Neutrophil (primary cell): ENCODE measurements around the gene EFHD2.

ENCODE experiments used
- H3K27ac ChIP-seq: fragments of 200-600 bp; sonication (generic); 2 replicates; pipeline ENCODE4 v1.5.1; 2016; ENCODE audit warnings: mild to moderate bottlenecking, moderate library complexity
- H3K27me3 ChIP-seq: fragments of 200-600 bp; sonication (generic); 2 replicates; pipeline ENCODE4 v1.6.0; 2016; ENCODE audit warnings: mild to moderate bottlenecking
- H3K36me3 ChIP-seq: fragments of 200-600 bp; sonication (generic); 2 replicates; pipeline ENCODE4 v1.5.1; 2017
- H3K4me1 ChIP-seq, 2 experiments: fragments of 200-600 bp in 1 of 2; sonication (generic) in 1 of 2; 1 replicate in 1 of 2; 2 replicates in 1 of 2; pipeline versions ENCODE4 v1.5.1 to v1.6.1; 2013 to 2016; ENCODE audit warnings: low read depth in 1 of 2, low read length in 1 of 2, mild to moderate bottlenecking in 1 of 2, moderate library complexity in 1 of 2; ENCODE audit not compliant: control insufficient read depth in 1 of 2, insufficient read depth in 1 of 2
- H3K4me3 ChIP-seq, 2 experiments: fragments of 200-600 bp in 1 of 2; sonication (generic) in 1 of 2; 1 replicate in 1 of 2; 2 replicates in 1 of 2; pipeline ENCODE4 v1.5.1; 2013 to 2016; ENCODE audit warnings: low read depth in 1 of 2, low read length in 1 of 2, mild to moderate bottlenecking in 1 of 2, moderate library complexity in 1 of 2
- H3K9me3 ChIP-seq: fragments of 200-600 bp; sonication (generic); 2 replicates; pipeline ENCODE4 v1.5.1; 2016
- CTCF ChIP-seq: fragments of 200-600 bp; sonication (generic); IDR thresholded peaks from 2 replicates; pipeline ENCODE4 v1.5.1; 2016; ENCODE audit warnings: antibody characterized with exemption

The EFHD2 gene

GRCh38 chr1:15472587-15472986, 62.9 kb downstream of the EFHD2 start:
- Histone ChIP-seq H3K4me3 (no peak overlapping the region), H3K9me3 (no peaks in the 10 kb centered on the region), H3K27me3 (no peaks in the 10 kb centered on the region), H3K4me1 (no peaks in the 10 kb centered on the region), H3K36me3 (no peaks in the 10 kb centered on the region), H3K27ac (no peak overlapping the region)
- TF ChIP-seq CTCF: no peak

- Histone ChIP-seq H3K27me3 (no peaks in the 10 kb centered on the region), H3K27ac (no peak within 1 kb of the TSS), H3K4me1 (no peaks in the 10 kb centered on the region), H3K9me3 (no peaks in the 10 kb centered on the region), H3K36me3 (no peaks in the 10 kb centered on the region), H3K4me3 (no peak within 1 kb of the TSS)
- no peak for TF ChIP-seq CTCF
Observed at GRCh38 chr1:15475752-15476314, 66.1 kb downstream of the EFHD2 start, which contains the start of gene CELA2B. TSS of gene CELA2B (plus strand) at chr1:15476104. CDS start at chr1:15476126, 22 bp downstream.

DNA sequence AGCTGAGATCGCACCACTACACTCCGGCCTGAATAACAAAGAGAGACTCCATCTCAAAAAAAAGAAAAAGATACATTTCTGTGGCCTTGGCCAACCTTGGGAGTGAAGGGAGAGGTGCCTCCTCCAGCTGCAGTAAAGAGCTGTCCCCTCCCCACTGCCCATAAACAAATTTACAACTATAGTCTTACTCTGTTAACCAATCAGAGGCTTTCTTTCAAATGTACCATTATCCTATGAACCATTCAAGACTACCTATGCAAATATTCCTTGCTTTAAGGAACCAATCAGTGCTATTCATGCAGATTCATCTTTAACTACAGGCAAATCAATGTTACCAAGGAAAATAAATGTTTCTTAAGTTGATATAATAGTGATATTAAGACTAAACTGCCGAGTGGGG, 67.2 kb downstream of the EFHD2 start:
- Histone ChIP-seq H3K9me3 (no peaks in the 10 kb centered on the region), H3K36me3 (no peaks in the 10 kb centered on the region), H3K27ac (no peak overlapping the region), H3K4me1 (no peaks in the 10 kb centered on the region), H3K4me3 (no peak overlapping the region), H3K27me3 (no peaks in the 10 kb centered on the region)
- TF ChIP-seq CTCF: no peak

- H3K27me3 ChIP-seq: no peaks in the 10 kb centered on the region
- H3K36me3 ChIP-seq: no peaks in the 10 kb centered on the region
- no peak overlapping the region for H3K4me3 ChIP-seq
- H3K4me1 ChIP-seq: no peaks in the 10 kb centered on the region
- no peak for TF ChIP-seq CTCF
- H3K9me3 ChIP-seq: no peaks in the 10 kb centered on the region
- no peak overlapping the region for H3K27ac ChIP-seq
Observed at GRCh38 chr1:15477646-15478212, 68.0 kb downstream of the EFHD2 start.
